IPS-18c (cell line): Measurements from ENCODE around the gene STARD8.

Experiments
- H3K4me3 ChIP-seq: 2 replicates; pipeline ENCODE4 v1.7.0; 2013; ENCODE audit warnings: low read depth, mild to moderate bottlenecking, low read length, moderate library complexity; ENCODE audit not compliant: insufficient read depth
- H3K9me3 ChIP-seq: one replicate; pipeline ENCODE4 v1.6.1; 2013; ENCODE audit warnings: mild to moderate bottlenecking, low read length, moderate library complexity; ENCODE audit not compliant: control insufficient read depth, insufficient read depth

STARD8 gene

DNA sequence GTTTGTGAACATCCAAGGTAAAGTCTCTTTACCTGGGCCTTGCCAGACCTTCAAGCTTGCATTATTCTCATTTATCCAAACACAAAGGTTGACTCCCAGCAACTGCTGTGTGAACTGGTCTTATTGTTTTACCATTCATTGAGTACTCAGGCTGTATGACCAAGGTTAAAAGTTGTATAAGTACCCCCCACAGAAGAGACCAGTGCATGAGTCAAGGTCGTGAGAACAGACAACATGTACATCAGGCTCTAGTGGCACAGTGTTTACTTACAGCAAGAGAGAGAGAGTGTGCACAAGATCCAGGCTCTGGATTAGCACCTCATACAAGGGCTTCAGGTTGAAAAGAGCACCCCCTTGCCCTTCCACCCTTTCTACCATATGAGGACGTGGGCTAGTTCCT lies 103.9 kb downstream of the STARD8 start:
- Histone ChIP-seq H3K4me3 (no peak overlapping the region), H3K9me3 (peaks cover 4% of the 10 kb centered on the region)

DNA sequence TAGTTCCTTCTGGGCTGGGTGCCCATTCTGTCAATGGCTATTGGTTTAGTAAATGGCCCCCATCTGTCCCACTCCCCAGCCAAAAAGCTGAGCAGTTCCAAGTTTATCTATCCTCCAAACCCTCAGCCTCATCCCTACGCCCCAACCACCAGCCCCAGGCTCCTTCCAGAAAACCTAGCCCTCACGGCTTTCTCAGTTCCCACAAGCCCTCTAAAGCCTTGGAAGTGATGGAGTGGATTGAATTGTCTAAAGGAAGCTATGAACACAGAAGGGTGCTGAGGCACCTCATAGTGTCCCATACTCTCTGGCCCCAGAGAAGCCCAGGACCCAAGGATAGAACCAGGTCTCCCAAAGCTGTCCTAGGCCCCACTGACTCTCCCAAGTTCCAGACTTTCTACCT lies 105.8 kb downstream of the STARD8 start:
- Histone ChIP-seq H3K9me3 (peaks cover 7% of the 10 kb centered on the region), H3K4me3 (no peak overlapping the region)

DNA sequence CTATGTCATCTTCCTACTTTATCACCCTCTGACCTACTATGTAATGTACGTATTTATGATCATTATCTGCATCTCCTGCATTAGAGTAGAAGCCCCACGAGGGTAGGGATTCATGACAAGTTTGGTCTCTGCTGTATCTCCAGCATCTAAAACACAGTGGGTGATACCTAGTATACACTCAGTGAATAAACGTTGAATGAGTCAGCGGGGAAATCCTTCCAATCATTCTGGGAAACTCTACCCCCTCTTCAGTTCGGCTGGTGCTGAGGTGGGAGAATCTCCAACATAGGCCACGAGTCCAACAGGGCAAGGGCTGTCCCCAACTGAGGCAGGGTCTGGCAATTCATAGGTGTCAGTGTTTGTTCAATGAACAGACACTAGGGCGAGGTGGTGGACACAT lies 106.9 kb downstream of the STARD8 start:
- Histone ChIP-seq H3K9me3 (peaks cover 9% of the 10 kb centered on the region), H3K4me3 (no peak overlapping the region)

DNA sequence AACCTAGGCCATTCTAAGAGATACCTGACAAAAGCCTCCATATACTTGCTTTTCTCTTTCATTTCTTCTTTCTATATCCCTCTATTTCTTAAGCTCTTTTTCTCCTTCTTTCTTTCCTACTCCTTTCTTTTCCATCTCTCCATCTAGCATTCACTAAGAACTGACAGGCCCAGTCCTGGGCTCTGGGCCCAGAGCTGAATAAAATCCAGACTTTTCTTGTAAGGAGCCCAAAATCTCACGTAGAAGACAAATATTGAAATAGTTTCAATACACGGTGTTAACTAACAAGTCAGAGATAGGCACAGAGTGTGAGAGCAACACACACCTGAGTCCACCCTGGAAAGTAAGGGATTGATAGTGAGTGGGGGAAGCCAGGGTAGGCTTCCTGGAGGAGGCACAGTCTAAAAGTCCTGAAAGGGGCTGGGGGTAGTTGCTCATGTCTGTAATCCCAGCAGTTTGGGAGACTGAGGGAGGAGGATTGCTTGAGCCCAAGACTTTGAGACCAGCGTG lies 108.2 kb downstream of the STARD8 start:
- Histone ChIP-seq H3K9me3 (peaks cover 13% of the 10 kb centered on the region), H3K4me3 (no peak overlapping the region)

DNA sequence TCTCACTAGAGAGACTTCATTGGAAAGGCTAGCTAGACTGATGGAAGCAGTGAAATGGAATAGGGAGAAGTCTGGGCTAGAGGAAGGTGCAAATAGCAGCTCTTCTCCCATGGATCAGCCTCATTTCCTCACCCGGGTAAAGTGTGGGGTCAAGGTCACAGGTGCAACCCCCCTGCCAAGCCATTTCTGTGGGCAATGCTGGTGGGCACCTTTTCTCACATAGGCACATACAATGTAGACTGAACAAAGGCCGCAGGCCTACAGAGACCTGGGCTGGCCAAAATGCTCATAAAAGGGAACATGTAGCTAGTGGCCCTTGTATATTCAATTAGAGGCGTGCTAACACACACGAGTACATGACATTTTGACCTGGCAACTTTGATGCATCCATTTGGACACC lies 109.9 kb downstream of the STARD8 start:
- H3K4me3 ChIP-seq = no peak overlapping the region
- H3K9me3 ChIP-seq = peaks cover 13% of the 10 kb centered on the region

DNA sequence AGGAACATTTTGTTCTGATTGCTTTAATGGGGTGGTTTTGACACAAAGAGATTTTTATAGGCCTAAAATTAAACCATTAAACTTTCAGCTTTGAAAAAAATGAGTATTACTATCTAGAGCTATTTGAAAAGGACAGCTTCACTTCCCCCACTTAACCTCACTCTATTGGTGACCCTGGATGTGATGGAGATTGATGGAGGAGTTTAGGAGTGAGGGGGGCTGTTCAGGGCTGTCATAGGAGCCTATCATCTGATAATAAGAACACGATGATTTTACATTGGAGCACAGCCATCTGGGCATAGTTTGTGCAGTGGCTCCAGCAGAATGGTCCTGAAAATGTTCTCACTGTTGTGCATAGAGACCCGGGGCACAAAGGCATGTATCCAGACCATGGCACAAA lies 110.3 kb downstream of the STARD8 start:
- Histone ChIP-seq H3K9me3 (peaks cover 13% of the 10 kb centered on the region), H3K4me3 (no peak overlapping the region)

DNA sequence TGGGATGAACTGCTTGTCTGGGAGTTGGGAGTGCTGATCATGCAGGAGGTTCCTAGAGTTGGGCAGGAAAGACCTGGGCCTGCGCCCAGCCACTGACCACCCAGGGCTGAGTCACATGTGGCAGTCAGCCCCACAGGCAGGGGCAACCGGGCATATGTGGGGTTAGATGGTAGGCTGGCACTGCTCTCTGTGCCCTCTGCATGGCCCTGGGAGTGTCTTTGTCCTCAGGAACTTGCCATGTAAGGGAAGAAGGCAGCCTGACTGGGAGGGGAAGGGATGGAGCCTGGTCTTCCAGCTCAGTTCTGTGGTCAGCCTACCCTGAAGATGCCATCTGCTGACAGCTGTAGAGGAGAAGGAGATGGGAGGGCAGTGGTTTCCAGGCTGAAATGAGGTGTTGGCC lies 111.2 kb downstream of the STARD8 start:
- Histone ChIP-seq H3K9me3 (peaks cover 14% of the 10 kb centered on the region), H3K4me3 (no peak overlapping the region)

DNA sequence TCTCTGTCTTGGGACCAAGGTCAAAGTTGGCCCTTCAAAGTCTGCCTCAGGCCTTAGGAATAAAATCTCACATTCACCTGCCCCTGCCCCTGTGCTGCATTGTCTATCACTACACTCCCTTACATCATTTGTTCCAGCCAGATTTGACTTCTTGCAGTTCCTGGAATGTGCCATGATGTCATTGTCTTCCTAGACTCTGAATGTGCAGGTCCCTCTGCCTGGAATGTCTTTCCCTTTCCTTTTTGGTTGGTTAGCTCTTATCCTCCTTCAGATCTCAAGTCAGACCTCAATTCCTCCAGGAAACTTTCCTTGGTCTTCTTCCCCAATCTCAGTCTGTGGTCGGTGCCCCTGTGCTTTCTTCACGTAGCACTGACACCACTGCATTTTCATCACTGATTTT lies 113.6 kb downstream of the STARD8 start:
- Histone ChIP-seq H3K9me3 (peaks cover 13% of the 10 kb centered on the region), H3K4me3 (no peak overlapping the region)

DNA sequence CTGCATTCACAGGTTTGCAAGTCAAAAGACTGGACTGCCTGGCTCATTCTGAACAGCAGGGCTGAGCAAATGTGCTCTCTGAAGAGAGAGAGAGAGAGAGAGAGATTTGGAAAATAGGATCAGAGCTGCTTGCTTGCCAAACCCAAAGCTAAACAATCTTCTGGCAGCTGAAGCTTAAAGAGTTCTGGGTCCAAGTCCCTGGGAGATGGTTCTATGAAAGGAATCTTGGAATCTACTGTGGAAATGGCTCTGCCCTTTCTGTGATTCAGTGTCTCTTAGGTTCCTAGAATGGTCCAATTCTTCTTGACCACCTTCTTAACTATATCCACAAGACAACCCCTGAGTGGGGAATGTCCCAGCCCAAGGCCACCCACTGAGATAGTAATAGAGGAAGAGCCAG lies 115.3 kb downstream of the STARD8 start:
- H3K9me3 ChIP-seq = peaks cover 10% of the 10 kb centered on the region
- H3K4me3 ChIP-seq = no peak overlapping the region

DNA sequence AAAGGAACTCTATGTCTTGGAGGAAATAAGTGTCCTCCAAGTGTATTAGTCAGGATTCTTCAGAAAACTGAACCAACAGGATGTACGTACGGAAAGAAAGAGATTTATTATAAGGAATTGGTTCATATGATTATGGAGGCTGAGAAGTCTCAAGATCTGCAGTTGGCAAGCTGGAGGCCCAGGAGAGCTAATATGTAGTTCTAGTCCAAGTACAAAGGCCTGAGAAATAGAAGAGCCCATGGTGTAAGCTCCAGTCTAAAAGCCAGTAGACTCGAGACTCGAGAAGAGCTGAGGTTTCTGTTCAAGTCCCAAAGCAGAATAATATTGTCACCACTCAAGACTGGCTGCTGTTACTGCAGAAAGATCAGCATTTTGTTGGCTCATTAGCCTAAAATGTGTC lies 116.0 kb downstream of the STARD8 start:
- Histone ChIP-seq H3K9me3 (peaks cover 10% of the 10 kb centered on the region), H3K4me3 (no peak overlapping the region)
